ENCODE results near the gene AHI1. TPM values are rescaled to one million over a fixed set of nuclear protein-coding genes. Genes with fewer than 3 reads are reported as not detected.

AHI1 gene
- total RNA-seq, 1 experiment from 2014 or later = 18.8 TPM

DNA sequence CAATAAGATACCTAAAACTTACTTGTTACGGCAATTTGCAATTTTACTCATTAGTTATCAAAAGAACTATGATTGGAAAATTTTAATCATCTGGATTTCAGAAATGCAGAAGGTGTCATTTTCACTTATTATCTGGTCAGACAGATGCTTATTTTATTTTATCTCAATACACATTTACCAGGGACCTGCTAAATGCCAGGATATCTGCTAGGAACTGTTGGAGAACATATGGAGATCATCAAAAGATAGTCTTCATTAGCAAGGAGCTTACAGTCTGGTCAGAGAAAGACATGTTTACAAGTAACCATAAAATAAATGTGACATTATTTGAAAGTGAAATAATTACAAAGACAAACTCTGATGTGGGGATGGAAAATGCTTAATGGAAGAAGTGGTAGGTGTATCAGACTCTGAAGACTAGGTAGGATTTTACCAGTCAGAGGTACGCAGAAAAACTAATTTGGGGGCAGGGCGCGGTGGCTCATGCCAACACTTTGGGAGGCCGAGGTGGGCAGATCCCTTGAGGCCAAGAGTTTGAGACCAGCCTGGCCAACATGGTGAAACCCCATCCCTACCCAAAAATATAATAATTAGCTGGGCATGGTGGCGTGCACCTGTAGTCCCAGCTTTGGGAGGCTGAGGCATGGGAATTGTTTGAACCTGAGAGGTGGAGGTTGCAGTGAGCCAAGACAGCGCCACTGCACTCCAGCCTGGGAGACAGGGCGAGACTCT is 178.6 kb downstream of the AHI1 start:
- ATAC-seq = no peak
- Mint-ChIP-seq H3K4me3 (no peak overlapping the region), H3K4me1 (peaks cover 12% of the 10 kb centered on the region), H3K27ac (no peak overlapping the region), H3K36me3 (no peaks in the 10 kb centered on the region), H3K27me3 (ENCODE audit: low read depth) (no peaks in the 10 kb centered on the region), H3K9me3 (no peaks in the 10 kb centered on the region)
- TF ChIP-seq ELF4 (CRISPR knock-in tag; IDR thresholded peaks at IDR 0.05; ENCODE audit: low read depth) (no peak), TEAD4 (CRISPR knock-in tag; IDR thresholded peaks at IDR 0.05) (no peak), ZNF416 (CRISPR knock-in tag; IDR thresholded peaks at IDR 0.05) (no peak), ATF1 (CRISPR knock-in tag; IDR thresholded peaks at IDR 0.05) (no peak), CREB1 (CRISPR knock-in tag; IDR thresholded peaks at IDR 0.05) (no peak), GRHL2 (CRISPR knock-in tag; IDR thresholded peaks at IDR 0.05; ENCODE audit: insufficient replicate concordance, severe bottlenecking) (no peak), ZNF423 (CRISPR knock-in tag; IDR thresholded peaks at IDR 0.05) (no peak), SMAD3 (CRISPR knock-in tag; IDR thresholded peaks at IDR 0.05; ENCODE audit: borderline replicate concordance) (no peak), FOXK1 (CRISPR knock-in tag; IDR thresholded peaks at IDR 0.05) (no peak), SOX15 (CRISPR knock-in tag; IDR thresholded peaks at IDR 0.05) (no peak), NFE2L1 (CRISPR knock-in tag; IDR thresholded peaks at IDR 0.05) (no peak), ZNF121 (CRISPR knock-in tag; IDR thresholded peaks at IDR 0.05) (no peak), NR2C2 (CRISPR knock-in tag; IDR thresholded peaks at IDR 0.05) (no peak), CBFB (CRISPR knock-in tag; IDR thresholded peaks at IDR 0.05; ENCODE audit: low read depth) (no peak)
- TF ChIP-seq, protein P1, sequence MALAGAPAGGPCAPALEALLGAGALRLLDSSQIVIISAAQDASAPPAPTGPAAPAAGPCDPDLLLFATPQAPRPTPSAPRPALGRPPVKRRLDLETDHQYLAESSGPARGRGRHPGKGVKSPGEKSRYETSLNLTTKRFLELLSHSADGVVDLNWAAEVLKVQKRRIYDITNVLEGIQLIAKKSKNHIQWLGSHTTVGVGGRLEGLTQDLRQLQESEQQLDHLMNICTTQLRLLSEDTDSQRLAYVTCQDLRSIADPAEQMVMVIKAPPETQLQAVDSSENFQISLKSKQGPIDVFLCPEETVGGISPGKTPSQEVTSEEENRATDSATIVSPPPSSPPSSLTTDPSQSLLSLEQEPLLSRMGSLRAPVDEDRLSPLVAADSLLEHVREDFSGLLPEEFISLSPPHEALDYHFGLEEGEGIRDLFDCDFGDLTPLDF (CRISPR knock-in tag; IDR thresholded peaks at IDR 0.05) = no peak
- TF ChIP-seq, protein P2, sequence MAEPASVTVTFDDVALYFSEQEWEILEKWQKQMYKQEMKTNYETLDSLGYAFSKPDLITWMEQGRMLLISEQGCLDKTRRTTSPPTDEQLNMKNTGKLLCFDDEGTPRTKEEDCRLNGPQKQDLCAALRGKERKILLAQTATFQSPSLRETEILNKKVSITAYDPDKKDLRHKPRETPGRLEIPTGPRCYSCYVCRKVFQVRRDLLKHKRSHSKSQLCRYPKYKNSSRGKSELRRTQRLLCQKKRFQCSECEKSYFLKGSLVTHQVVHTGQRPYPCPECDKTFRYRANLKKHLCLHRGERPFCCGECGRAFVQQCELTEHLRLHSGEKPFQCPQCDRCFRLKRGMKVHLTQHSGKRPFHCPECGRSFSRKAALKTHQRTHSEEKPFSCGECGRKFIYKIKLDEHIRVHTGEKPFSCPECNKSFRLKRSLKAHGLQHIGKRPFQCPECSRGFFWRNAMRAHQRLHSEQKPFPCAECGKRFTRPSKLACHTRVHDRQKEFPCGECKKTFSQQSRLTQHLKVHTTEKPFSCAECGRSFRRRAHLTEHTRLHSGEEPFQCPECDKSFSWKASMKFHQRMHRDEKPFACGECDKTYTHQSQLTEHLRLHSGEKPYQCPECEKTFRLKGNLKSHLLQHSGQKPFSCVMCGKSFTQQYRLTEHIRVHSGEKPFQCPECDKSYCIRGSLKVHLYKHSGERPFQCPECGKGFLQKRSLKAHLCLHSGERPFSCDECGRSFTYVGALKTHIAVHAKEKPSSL (CRISPR knock-in tag; conservative IDR thresholded peaks at IDR 0.05) = no peak
- TF ChIP-seq, protein P3, sequence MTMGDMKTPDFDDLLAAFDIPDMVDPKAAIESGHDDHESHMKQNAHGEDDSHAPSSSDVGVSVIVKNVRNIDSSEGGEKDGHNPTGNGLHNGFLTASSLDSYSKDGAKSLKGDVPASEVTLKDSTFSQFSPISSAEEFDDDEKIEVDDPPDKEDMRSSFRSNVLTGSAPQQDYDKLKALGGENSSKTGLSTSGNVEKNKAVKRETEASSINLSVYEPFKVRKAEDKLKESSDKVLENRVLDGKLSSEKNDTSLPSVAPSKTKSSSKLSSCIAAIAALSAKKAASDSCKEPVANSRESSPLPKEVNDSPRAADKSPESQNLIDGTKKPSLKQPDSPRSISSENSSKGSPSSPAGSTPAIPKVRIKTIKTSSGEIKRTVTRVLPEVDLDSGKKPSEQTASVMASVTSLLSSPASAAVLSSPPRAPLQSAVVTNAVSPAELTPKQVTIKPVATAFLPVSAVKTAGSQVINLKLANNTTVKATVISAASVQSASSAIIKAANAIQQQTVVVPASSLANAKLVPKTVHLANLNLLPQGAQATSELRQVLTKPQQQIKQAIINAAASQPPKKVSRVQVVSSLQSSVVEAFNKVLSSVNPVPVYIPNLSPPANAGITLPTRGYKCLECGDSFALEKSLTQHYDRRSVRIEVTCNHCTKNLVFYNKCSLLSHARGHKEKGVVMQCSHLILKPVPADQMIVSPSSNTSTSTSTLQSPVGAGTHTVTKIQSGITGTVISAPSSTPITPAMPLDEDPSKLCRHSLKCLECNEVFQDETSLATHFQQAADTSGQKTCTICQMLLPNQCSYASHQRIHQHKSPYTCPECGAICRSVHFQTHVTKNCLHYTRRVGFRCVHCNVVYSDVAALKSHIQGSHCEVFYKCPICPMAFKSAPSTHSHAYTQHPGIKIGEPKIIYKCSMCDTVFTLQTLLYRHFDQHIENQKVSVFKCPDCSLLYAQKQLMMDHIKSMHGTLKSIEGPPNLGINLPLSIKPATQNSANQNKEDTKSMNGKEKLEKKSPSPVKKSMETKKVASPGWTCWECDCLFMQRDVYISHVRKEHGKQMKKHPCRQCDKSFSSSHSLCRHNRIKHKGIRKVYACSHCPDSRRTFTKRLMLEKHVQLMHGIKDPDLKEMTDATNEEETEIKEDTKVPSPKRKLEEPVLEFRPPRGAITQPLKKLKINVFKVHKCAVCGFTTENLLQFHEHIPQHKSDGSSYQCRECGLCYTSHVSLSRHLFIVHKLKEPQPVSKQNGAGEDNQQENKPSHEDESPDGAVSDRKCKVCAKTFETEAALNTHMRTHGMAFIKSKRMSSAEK (CRISPR knock-in tag; IDR thresholded peaks at IDR 0.05; ENCODE audit: borderline replicate concordance) = no peak
- TF ChIP-seq, protein P4, sequence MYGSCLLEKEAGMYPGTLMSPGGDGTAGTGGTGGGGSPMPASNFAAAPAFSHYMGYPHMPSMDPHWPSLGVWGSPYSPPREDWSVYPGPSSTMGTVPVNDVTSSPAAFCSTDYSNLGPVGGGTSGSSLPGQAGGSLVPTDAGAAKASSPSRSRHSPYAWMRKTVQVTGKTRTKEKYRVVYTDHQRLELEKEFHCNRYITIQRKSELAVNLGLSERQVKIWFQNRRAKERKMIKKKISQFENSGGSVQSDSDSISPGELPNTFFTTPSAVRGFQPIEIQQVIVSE (CRISPR knock-in tag; IDR thresholded peaks at IDR 0.05; ENCODE audit: borderline replicate concordance) = no peak
- TF ChIP-seq, protein P5, sequence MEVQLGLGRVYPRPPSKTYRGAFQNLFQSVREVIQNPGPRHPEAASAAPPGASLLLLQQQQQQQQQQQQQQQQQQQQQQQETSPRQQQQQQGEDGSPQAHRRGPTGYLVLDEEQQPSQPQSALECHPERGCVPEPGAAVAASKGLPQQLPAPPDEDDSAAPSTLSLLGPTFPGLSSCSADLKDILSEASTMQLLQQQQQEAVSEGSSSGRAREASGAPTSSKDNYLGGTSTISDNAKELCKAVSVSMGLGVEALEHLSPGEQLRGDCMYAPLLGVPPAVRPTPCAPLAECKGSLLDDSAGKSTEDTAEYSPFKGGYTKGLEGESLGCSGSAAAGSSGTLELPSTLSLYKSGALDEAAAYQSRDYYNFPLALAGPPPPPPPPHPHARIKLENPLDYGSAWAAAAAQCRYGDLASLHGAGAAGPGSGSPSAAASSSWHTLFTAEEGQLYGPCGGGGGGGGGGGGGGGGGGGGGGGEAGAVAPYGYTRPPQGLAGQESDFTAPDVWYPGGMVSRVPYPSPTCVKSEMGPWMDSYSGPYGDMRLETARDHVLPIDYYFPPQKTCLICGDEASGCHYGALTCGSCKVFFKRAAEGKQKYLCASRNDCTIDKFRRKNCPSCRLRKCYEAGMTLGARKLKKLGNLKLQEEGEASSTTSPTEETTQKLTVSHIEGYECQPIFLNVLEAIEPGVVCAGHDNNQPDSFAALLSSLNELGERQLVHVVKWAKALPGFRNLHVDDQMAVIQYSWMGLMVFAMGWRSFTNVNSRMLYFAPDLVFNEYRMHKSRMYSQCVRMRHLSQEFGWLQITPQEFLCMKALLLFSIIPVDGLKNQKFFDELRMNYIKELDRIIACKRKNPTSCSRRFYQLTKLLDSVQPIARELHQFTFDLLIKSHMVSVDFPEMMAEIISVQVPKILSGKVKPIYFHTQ (CRISPR knock-in tag; IDR thresholded peaks at IDR 0.05) = no peak
- TF ChIP-seq, protein P6, sequence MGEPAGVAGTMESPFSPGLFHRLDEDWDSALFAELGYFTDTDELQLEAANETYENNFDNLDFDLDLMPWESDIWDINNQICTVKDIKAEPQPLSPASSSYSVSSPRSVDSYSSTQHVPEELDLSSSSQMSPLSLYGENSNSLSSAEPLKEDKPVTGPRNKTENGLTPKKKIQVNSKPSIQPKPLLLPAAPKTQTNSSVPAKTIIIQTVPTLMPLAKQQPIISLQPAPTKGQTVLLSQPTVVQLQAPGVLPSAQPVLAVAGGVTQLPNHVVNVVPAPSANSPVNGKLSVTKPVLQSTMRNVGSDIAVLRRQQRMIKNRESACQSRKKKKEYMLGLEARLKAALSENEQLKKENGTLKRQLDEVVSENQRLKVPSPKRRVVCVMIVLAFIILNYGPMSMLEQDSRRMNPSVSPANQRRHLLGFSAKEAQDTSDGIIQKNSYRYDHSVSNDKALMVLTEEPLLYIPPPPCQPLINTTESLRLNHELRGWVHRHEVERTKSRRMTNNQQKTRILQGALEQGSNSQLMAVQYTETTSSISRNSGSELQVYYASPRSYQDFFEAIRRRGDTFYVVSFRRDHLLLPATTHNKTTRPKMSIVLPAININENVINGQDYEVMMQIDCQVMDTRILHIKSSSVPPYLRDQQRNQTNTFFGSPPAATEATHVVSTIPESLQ (CRISPR knock-in tag; IDR thresholded peaks at IDR 0.05) = no peak
- ChIA-PET POLR2A (no interaction called here), CTCF (no interaction called here)
- no peak for DNase-seq (ENCODE audit: low spot score)

Measured in WTC11 (cell line).